PC-9 (cell line): ENCODE results near the gene SCAF11. TPM values are rescaled to one million over a fixed set of nuclear protein-coding genes. Genes with fewer than 3 reads are reported as not detected.

Source experiments
- BruUV-seq: library from RNA; stranded (reverse); fragments of 400-500 nt; replicated peaks from 2 replicates; lab custom pipeline; 2021; lab: Mats Ljungman, UMichigan
- CTCF ChIA-PET: fragments of 300-600 bp; sonication (Branson Sonifier 250); formaldehyde crosslinking; loops from one replicate; lab custom pipeline; 2022; ENCODE audit warnings: antibody characterized with exemption; lab: Charles Lee
- POLR2A ChIA-PET: fragments of 300-600 bp; sonication (Branson Sonifier 250); formaldehyde crosslinking; loops from one replicate; lab custom pipeline; 2022; ENCODE audit warnings: antibody characterized with exemption; ENCODE audit not compliant: unreplicated experiment; lab: Charles Lee
- DNase-seq, 2 experiments: peaks; one replicate each; pipeline versions ENCODE4 v3.0.0 to v3.0.0-alpha.2; 2015 to 2022; ENCODE audit warnings: mixed read lengths in 1 of 2
- H2AFZ ChIP-seq: fragments of 200-600 bp; sonication (generic); 2 replicates; pipeline ENCODE4 v1.8.1; 2017; ENCODE audit warnings: antibody characterized with exemption
- H3F3A ChIP-seq: fragments of 200-600 bp; sonication (generic); 2 replicates; pipeline ENCODE4 v1.8.1; 2017; ENCODE audit warnings: antibody characterized with exemption, mild to moderate bottlenecking, low read depth; ENCODE audit not compliant: insufficient read depth
- H3K27ac ChIP-seq: fragments of 200-600 bp; sonication (generic); 2 replicates; pipeline ENCODE4 v1.6.1; 2016; ENCODE audit warnings: mixed run types
- H3K27me3 ChIP-seq: fragments of 200-600 bp; sonication (generic); 2 replicates; pipeline ENCODE4 v1.6.1; 2016; ENCODE audit warnings: low read depth, mixed run types; ENCODE audit not compliant: insufficient read depth
- H3K36me3 ChIP-seq: fragments of 200-600 bp; sonication (generic); 2 replicates; pipeline ENCODE4 v1.6.1; 2016; ENCODE audit warnings: low read depth, mixed run types
- H3K4me1 ChIP-seq: fragments of 200-600 bp; sonication (generic); replicated peaks from 2 replicates; pipeline ENCODE4 v1.6.1; 2016; ENCODE audit warnings: mixed run types; ENCODE audit not compliant: insufficient read depth
- H3K4me2 ChIP-seq: fragments of 200-600 bp; sonication (generic); 2 replicates; pipeline ENCODE4 v1.6.1; 2017; ENCODE audit warnings: mixed run types
- H3K4me3 ChIP-seq: fragments of 200-600 bp; sonication (generic); 2 replicates; pipeline ENCODE4 v1.6.1; 2016; ENCODE audit warnings: mixed run types
- H3K79me2 ChIP-seq: fragments of 200-600 bp; sonication (generic); 2 replicates; pipeline ENCODE4 v1.6.1; 2017; ENCODE audit warnings: low read depth, mixed run types
- H3K9me2 ChIP-seq: fragments of 200-600 bp; sonication (generic); 2 replicates; pipeline ENCODE4 v1.8.1; 2017; ENCODE audit warnings: mild to moderate bottlenecking; ENCODE audit not compliant: insufficient read depth
- H3K9me3 ChIP-seq: fragments of 200-600 bp; sonication (generic); 2 replicates; pipeline ENCODE4 v1.8.1; 2016; ENCODE audit warnings: low read depth; ENCODE audit not compliant: insufficient read depth
- H4K20me1 ChIP-seq: fragments of 200-600 bp; sonication (generic); 2 replicates; pipeline ENCODE4 v1.8.1; 2017; ENCODE audit not compliant: insufficient read depth
- EZH2 ChIP-seq: fragments of 200-600 bp; sonication (generic); IDR thresholded peaks from 2 replicates; pipeline ENCODE4 v1.8.0; 2017; ENCODE audit warnings: antibody characterized with exemption, low read depth
- intact Hi-C: fragments of 100-400 bp; cut with micrococcal nuclease; formaldehyde crosslinking; loops from one replicate; pipeline ENCODE4 v1.10.0; 2022; ENCODE audit not compliant: unreplicated experiment
- total RNA-seq: library from RNA; stranded (reverse); gene quantifications from 2 replicates; pipeline ENCODE4 v1.2.3, GENCODE V29; 2021
- TF ChIP-seq, protein P1 (sequence below): fragments of 200-600 bp; sonication (generic); conservative IDR thresholded peaks from 2 replicates; pipeline ENCODE4 v1.6.1; 2017; ENCODE audit warnings: mixed run types, antibody characterized with exemption, mild to moderate bottlenecking, moderate library complexity

SCAF11 gene
- total RNA-seq, 1 experiment from 2014 or later: 98.7 TPM

DNA sequence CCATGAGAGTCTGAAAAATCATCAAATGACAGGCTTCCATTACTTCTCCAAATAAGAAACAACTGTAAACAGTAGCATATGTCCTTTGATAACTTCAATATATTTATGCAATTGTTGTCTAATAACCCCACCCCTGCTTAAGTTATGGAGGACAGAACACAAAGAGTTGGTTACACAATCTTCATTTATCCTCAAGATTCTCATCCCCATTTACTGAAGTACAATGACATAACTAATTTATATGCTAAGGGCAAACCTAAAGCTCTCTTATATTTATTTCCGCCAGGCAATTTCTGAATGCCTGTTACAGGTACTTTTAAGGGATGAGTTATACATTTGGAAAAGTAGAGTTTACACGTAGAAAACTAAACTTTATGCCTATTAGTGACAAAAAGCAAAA lies 12.3 kb downstream of the SCAF11 start:
- H3K4me2 ChIP-seq: no peak overlapping the region
- no peaks in the 10 kb centered on the region for H3K9me3 ChIP-seq
- H4K20me1 ChIP-seq: peaks cover 86% of the 10 kb centered on the region
- no peaks in the 10 kb centered on the region for H3K9me2 ChIP-seq
- no peak for DNase-seq
- H3K27me3 ChIP-seq: no peaks in the 10 kb centered on the region
- intact Hi-C loops: no loop called here
- no peak overlapping the region for H3K4me3 ChIP-seq
- H2AFZ ChIP-seq: no peak overlapping the region
- peaks cover 31% of the 10 kb centered on the region for H3K36me3 ChIP-seq
- no peaks in the 10 kb centered on the region for H3K4me1 ChIP-seq
- ChIA-PET POLR2A (no interaction called here), CTCF (no interaction called here)
- no peaks in the 10 kb centered on the region for H3F3A ChIP-seq
- H3K27ac ChIP-seq: no peak overlapping the region
- TF ChIP-seq, protein P1, sequence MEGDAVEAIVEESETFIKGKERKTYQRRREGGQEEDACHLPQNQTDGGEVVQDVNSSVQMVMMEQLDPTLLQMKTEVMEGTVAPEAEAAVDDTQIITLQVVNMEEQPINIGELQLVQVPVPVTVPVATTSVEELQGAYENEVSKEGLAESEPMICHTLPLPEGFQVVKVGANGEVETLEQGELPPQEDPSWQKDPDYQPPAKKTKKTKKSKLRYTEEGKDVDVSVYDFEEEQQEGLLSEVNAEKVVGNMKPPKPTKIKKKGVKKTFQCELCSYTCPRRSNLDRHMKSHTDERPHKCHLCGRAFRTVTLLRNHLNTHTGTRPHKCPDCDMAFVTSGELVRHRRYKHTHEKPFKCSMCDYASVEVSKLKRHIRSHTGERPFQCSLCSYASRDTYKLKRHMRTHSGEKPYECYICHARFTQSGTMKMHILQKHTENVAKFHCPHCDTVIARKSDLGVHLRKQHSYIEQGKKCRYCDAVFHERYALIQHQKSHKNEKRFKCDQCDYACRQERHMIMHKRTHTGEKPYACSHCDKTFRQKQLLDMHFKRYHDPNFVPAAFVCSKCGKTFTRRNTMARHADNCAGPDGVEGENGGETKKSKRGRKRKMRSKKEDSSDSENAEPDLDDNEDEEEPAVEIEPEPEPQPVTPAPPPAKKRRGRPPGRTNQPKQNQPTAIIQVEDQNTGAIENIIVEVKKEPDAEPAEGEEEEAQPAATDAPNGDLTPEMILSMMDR: no peak
- TF ChIP-seq EZH2: no peak
- peaks cover 100% of the 10 kb centered on the region for H3K79me2 ChIP-seq
- no TSS peak for BruUV-seq

DNA sequence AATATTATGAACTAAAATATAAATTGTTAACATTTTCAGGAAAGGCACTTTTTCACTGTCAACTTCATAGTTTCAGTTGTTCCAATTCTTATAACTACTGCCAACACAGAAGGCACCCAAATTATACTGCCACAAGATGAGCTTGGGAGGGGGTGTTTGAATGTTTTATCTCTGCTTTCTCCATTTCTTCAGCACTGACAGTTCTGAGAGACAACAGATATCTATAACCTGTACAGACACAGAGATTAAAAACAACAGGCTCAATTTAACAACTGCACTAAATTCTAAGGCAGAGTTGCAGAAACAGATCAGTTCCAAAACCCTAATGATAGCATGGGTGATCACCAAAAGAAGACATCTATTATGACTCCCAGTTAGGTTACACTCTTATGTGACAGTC lies 12.8 kb downstream of the SCAF11 start:
- H4K20me1 ChIP-seq: peaks cover 81% of the 10 kb centered on the region
- BruUV-seq: no TSS peak
- peaks cover 97% of the 10 kb centered on the region for H3K79me2 ChIP-seq
- ChIA-PET CTCF (no interaction called here), POLR2A (no interaction called here)
- TF ChIP-seq, protein P1: no peak
- no peak for TF ChIP-seq EZH2
- intact Hi-C loops: no loop called here
- peaks cover 27% of the 10 kb centered on the region for H3K36me3 ChIP-seq
- no peak overlapping the region for H3K4me3 ChIP-seq
- H3K4me2 ChIP-seq: no peak overlapping the region
- H3K4me1 ChIP-seq: no peaks in the 10 kb centered on the region
- H3K27me3 ChIP-seq: no peaks in the 10 kb centered on the region
- no peaks in the 10 kb centered on the region for H3K9me3 ChIP-seq
- no peak for DNase-seq
- no peak overlapping the region for H3K27ac ChIP-seq
- H3F3A ChIP-seq: no peaks in the 10 kb centered on the region
- no peak overlapping the region for H2AFZ ChIP-seq
- H3K9me2 ChIP-seq: no peaks in the 10 kb centered on the region

- Histone ChIP-seq H3K27ac (no peak overlapping the region), H3K4me3 (no peak overlapping the region), H3K9me2 (no peaks in the 10 kb centered on the region), H3K27me3 (no peaks in the 10 kb centered on the region), H4K20me1 (peaks cover 69% of the 10 kb centered on the region), H2AFZ (no peak overlapping the region), H3K79me2 (peaks cover 97% of the 10 kb centered on the region), H3F3A (no peaks in the 10 kb centered on the region), H3K4me2 (no peak overlapping the region), H3K36me3 (peaks cover 23% of the 10 kb centered on the region), H3K9me3 (no peaks in the 10 kb centered on the region), H3K4me1 (no peaks in the 10 kb centered on the region)
- intact Hi-C loops: no loop called here
- CTCF ChIA-PET: no interaction called here
- no peak for DNase-seq
- no peak for TF ChIP-seq EZH2
- TF ChIP-seq, protein P1: no peak
- POLR2A ChIA-PET: no interaction called here
- no TSS peak for BruUV-seq
Observed at GRCh38 chr12:45975506-45975905, 14.9 kb downstream of the SCAF11 start.
